Measurements from ENCODE around the gene BCAS4.
"Not testable (repeated sequence)": the region's sequence is repeated elsewhere in the genome, so short reads cannot be mapped to it uniquely, and the experiment has no call there.

The BCAS4 gene

DNA sequence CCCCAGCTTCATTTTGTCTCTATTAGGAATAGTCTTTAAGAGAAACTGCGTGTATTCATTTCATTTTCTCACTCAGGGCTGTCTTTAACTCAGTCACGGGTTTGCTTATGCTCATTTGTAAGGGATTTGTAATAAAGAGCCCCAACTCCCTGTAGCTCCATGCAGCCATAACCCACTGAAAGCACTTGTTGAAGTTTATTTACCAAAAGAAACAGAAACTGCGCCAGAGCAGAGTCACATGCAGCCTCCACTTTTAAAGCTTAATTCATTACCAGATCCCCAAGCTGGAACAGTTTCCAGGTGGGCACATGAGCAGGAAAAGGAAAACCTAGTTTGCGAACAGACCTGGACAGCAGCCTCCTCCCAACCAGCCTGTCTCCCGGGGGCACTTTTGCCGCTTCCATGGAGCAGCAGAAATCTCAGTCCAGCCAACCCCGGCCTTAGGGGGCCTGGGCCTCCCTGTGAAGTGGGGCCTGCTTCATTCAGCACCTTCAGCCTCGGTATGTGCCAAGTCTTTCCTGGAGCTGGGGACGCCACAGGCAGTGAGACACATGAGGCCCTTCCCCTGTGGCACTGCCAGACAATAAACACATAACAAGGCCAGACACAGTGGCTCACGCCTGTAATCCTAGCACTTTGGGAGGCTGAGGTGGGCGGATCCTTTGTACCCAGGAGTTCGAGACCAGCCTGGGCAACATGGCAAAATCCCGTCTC, 4.5 kb downstream of the BCAS4 start:
- TF ChIP-seq, protein P1, sequence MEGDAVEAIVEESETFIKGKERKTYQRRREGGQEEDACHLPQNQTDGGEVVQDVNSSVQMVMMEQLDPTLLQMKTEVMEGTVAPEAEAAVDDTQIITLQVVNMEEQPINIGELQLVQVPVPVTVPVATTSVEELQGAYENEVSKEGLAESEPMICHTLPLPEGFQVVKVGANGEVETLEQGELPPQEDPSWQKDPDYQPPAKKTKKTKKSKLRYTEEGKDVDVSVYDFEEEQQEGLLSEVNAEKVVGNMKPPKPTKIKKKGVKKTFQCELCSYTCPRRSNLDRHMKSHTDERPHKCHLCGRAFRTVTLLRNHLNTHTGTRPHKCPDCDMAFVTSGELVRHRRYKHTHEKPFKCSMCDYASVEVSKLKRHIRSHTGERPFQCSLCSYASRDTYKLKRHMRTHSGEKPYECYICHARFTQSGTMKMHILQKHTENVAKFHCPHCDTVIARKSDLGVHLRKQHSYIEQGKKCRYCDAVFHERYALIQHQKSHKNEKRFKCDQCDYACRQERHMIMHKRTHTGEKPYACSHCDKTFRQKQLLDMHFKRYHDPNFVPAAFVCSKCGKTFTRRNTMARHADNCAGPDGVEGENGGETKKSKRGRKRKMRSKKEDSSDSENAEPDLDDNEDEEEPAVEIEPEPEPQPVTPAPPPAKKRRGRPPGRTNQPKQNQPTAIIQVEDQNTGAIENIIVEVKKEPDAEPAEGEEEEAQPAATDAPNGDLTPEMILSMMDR (conservative IDR thresholded peaks at IDR 0.05), result no peak
- no peak overlapping the region for H3K27ac ChIP-seq

- TF ChIP-seq, protein P1 (conservative IDR thresholded peaks at IDR 0.05), result no peak
- no peak overlapping the region for H3K27ac ChIP-seq
These were observed 5.2 kb downstream of the BCAS4 start for GRCh38 chr20:50799890-50800550.

DNA sequence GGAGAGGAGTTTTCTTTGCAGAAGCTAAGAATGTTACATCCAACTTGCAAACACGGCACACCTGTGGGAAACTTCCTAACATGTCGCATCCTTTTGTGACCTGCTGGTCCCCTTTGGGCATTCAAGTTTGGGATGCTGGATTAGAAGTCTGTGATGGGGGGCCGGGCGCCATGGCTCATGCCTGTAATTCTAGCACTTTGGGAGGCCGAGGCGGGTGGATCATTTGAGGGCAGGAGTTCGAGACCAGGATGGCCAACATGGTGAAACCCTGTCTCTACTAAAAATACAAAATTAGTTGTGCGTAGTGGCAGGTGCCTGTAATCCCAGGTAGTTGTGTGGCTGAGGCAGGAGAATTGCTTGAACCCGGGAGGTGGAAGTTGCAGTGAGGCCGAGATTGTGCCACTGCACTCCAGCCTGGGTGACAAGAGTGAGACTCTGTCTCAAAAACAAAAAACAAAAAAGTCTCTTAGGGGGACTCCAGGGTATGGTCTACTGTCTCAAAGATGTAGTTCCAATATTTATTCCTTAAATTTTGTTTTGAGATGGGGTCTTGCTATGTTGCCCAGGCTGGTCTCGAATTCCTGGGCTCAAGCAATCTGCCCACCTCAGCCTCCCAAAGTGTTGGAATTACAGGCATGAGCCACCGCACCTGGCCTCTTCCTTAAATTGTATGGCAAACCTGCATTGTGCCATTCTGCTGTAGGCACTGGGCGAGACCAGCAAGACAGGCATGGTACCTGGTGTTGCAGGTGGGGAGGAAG, 6.3 kb downstream of the BCAS4 start:
- H3K27ac ChIP-seq, result not testable (repeated sequence)

GRCh38 chr20:50801747-50802125, 6.9 kb downstream of the BCAS4 start:
- no peak overlapping the region for H3K27ac ChIP-seq
- TF ChIP-seq, protein P1 (conservative IDR thresholded peaks at IDR 0.05), result no peak

- H3K27ac ChIP-seq, result no peak overlapping the region
- TF ChIP-seq, protein P1 (conservative IDR thresholded peaks at IDR 0.05), result no peak
These were observed 7.4 kb downstream of the BCAS4 start for GRCh38 chr20:50802289-50802688.

GRCh38 chr20:50804437-50805348, 9.8 kb downstream of the BCAS4 start:
- H3K27ac ChIP-seq, result no peak overlapping the region
- TF ChIP-seq, protein P1 (conservative IDR thresholded peaks at IDR 0.05), result no peak

DNA sequence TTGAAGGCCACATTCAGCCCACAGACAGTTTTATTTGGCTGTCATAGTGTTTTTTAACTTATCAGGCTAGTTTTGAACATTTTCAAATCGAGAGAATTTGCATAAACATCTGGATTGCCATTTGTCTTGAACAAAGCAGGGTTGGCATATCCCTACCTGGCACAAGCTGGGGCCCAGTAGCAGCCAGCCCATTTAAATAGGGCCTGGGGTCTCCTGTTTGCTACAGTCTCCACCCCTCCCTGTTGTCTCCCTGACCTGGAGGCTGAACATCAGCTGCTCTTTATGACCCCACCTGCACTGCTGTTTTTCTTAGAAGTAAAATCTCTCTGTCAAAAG, 10.5 kb downstream of the BCAS4 start:
- TF ChIP-seq, protein P1 (conservative IDR thresholded peaks at IDR 0.05), result no peak
- no peak overlapping the region for H3K27ac ChIP-seq
